Measurements from ENCODE around the gene MPHOSPH10. TPM values are rescaled to one million over a fixed set of nuclear protein-coding genes. Genes with fewer than 3 reads are reported as not detected.

MPHOSPH10 gene
- total and polyA plus RNA-seq, 2 of the 13 experiments (the other 11 are each of a cell fraction or from before 2014, with no cell fraction given), result 37.8 to 137 TPM

DNA sequence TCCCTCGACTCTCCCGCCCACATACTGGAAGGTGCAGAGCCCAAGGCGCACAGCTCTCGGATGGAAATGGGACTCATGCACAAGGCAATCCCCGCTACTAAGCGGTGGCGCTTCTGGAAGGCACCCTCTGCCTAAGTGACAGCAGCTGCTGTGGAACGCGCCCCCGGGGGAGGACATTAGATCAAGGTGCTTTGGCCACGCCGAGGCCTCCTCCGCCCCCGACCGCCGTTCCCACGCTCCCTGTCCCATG is 607 bp upstream of the MPHOSPH10 start (continued):
- TF ChIP-seq, protein P1, sequence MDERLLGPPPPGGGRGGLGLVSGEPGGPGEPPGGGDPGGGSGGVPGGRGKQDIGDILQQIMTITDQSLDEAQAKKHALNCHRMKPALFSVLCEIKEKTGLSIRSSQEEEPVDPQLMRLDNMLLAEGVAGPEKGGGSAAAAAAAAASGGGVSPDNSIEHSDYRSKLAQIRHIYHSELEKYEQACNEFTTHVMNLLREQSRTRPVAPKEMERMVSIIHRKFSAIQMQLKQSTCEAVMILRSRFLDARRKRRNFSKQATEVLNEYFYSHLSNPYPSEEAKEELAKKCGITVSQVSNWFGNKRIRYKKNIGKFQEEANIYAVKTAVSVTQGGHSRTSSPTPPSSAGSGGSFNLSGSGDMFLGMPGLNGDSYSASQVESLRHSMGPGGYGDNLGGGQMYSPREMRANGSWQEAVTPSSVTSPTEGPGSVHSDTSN (CRISPR knock-in tag; IDR thresholded peaks at IDR 0.05), result 0 out of 2 replicates have a peak, but pooled peaks have one; percentile 11
- TF ChIP-seq NCOA2 (CRISPR knock-in tag; IDR thresholded peaks at IDR 0.05) (no peak), ZNF83 (CRISPR knock-in tag; IDR thresholded peaks at IDR 0.05; ENCODE audit: borderline replicate concordance) (peak; percentile 90; the same call in 1 of the 2 replicates), ZNF343 (CRISPR knock-in tag; IDR thresholded peaks at IDR 0.05) (0 out of 2 replicates have a peak, but pooled peaks have one; percentile 26), NFE2 (CRISPR knock-in tag; IDR thresholded peaks at IDR 0.05) (no peak), HOXA9 (CRISPR knock-in tag; IDR thresholded peaks at IDR 0.05; ENCODE audit: borderline replicate concordance) (0 out of 2 replicates have a peak, but pooled peaks have one; percentile 19), ZKSCAN5 (CRISPR knock-in tag; IDR thresholded peaks at IDR 0.05) (0 out of 2 replicates have a peak, but pooled peaks have one; percentile 61), PTBP1 (IDR thresholded peaks at IDR 0.05; ENCODE audit: low read depth, low read length, poor library complexity, severe bottlenecking) (peak; percentile 80), STAG1 (CRISPR knock-in tag; IDR thresholded peaks at IDR 0.05) (0 out of 2 replicates have a peak, but pooled peaks have one; percentile 2), ZNF430 (CRISPR knock-in tag; IDR thresholded peaks at IDR 0.05) (no peak), MTF2 (CRISPR knock-in tag; IDR thresholded peaks at IDR 0.05; ENCODE audit: borderline replicate concordance) (no peak), NCOR1 (IDR thresholded peaks at IDR 0.05; ENCODE audit: borderline replicate concordance, low read length) (no peak), KLF15 (CRISPR knock-in tag; IDR thresholded peaks at IDR 0.05; ENCODE audit: borderline replicate concordance) (no peak), ZNF567 (CRISPR knock-in tag; IDR thresholded peaks at IDR 0.05; ENCODE audit: borderline replicate concordance) (no peak), CREB1 (IDR thresholded peaks at IDR 0.05) (no peak), CREB1 (CRISPR knock-in tag; IDR thresholded peaks at IDR 0.05) (no peak), SAP130 (CRISPR knock-in tag; IDR thresholded peaks at IDR 0.05; ENCODE audit: low read depth) (no peak)
- TF ChIP-seq, protein P2, sequence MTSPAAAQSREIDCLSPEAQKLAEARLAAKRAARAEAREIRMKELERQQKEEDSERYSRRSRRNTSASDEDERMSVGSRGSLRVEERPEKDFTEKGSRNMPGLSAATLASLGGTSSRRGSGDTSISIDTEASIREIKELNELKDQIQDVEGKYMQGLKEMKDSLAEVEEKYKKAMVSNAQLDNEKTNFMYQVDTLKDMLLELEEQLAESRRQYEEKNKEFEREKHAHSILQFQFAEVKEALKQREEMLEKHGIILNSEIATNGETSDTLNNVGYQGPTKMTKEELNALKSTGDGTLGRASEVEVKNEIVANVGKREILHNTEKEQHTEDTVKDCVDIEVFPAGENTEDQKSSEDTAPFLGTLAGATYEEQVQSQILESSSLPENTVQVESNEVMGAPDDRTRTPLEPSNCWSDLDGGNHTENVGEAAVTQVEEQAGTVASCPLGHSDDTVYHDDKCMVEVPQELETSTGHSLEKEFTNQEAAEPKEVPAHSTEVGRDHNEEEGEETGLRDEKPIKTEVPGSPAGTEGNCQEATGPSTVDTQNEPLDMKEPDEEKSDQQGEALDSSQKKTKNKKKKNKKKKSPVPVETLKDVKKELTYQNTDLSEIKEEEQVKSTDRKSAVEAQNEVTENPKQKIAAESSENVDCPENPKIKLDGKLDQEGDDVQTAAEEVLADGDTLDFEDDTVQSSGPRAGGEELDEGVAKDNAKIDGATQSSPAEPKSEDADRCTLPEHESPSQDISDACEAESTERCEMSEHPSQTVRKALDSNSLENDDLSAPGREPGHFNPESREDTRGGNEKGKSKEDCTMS (CRISPR knock-in tag; conservative IDR thresholded peaks at IDR 0.05), result no peak
- TF ChIP-seq, protein P3, sequence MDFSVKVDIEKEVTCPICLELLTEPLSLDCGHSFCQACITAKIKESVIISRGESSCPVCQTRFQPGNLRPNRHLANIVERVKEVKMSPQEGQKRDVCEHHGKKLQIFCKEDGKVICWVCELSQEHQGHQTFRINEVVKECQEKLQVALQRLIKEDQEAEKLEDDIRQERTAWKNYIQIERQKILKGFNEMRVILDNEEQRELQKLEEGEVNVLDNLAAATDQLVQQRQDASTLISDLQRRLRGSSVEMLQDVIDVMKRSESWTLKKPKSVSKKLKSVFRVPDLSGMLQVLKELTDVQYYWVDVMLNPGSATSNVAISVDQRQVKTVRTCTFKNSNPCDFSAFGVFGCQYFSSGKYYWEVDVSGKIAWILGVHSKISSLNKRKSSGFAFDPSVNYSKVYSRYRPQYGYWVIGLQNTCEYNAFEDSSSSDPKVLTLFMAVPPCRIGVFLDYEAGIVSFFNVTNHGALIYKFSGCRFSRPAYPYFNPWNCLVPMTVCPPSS (IDR thresholded peaks at IDR 0.05), result no peak
- TF ChIP-seq, protein P4, sequence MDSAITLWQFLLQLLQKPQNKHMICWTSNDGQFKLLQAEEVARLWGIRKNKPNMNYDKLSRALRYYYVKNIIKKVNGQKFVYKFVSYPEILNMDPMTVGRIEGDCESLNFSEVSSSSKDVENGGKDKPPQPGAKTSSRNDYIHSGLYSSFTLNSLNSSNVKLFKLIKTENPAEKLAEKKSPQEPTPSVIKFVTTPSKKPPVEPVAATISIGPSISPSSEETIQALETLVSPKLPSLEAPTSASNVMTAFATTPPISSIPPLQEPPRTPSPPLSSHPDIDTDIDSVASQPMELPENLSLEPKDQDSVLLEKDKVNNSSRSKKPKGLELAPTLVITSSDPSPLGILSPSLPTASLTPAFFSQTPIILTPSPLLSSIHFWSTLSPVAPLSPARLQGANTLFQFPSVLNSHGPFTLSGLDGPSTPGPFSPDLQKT (CRISPR knock-in tag; IDR thresholded peaks at IDR 0.05; ENCODE audit: borderline replicate concordance), result no peak
- TF ChIP-seq, protein P5, sequence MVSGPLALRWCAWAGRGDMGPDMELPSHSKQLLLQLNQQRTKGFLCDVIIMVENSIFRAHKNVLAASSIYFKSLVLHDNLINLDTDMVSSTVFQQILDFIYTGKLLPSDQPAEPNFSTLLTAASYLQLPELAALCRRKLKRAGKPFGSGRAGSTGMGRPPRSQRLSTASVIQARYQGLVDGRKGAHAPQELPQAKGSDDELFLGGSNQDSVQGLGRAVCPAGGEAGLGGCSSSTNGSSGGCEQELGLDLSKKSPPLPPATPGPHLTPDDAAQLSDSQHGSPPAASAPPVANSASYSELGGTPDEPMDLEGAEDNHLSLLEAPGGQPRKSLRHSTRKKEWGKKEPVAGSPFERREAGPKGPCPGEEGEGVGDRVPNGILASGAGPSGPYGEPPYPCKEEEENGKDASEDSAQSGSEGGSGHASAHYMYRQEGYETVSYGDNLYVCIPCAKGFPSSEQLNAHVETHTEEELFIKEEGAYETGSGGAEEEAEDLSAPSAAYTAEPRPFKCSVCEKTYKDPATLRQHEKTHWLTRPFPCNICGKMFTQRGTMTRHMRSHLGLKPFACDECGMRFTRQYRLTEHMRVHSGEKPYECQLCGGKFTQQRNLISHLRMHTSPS (CRISPR knock-in tag; IDR thresholded peaks at IDR 0.05; ENCODE audit: low read depth), result no peak
